ENCODE results near the gene RAI14. TPM values are rescaled to one million over a fixed set of nuclear protein-coding genes. Genes with fewer than 3 reads are reported as not detected.

RAI14 gene
- total and polyA plus RNA-seq, 2 donors (not counting 1 experiment from before 2014, with no cell fraction given): 98.7 to 125 TPM

- H4K20me1 ChIP-seq (ENCODE audit: control insufficient read depth, extremely low read depth, insufficient read depth, low read length): no peaks in the 10 kb centered on the region
- peaks cover 7% of the 10 kb centered on the region for H3K4me1 ChIP-seq (ENCODE audit: control insufficient read depth, extremely low read depth, insufficient read depth, low read length)
- peak in 1 of 2 donors; percentile 55 for DNase-seq (ENCODE audit: low read depth in 2 of 2)
- H3K27ac ChIP-seq (ENCODE audit: insufficient read depth, low read length): peak overlapping the region; percentile 4
- peaks cover 95% of the 10 kb centered on the region for H3K79me2 ChIP-seq (ENCODE audit: control insufficient read depth, insufficient read depth, low read length)
- no peaks in the 10 kb centered on the region for H3K27me3 ChIP-seq (ENCODE audit: control insufficient read depth, insufficient read depth, low read length)
- no peak overlapping the region for H2AFZ ChIP-seq (ENCODE audit: low read length)
- no peak for TF ChIP-seq EZH2 (IDR thresholded peaks at IDR 0.05; ENCODE audit: low read length, missing control alignments)
- TF ChIP-seq, protein P1, sequence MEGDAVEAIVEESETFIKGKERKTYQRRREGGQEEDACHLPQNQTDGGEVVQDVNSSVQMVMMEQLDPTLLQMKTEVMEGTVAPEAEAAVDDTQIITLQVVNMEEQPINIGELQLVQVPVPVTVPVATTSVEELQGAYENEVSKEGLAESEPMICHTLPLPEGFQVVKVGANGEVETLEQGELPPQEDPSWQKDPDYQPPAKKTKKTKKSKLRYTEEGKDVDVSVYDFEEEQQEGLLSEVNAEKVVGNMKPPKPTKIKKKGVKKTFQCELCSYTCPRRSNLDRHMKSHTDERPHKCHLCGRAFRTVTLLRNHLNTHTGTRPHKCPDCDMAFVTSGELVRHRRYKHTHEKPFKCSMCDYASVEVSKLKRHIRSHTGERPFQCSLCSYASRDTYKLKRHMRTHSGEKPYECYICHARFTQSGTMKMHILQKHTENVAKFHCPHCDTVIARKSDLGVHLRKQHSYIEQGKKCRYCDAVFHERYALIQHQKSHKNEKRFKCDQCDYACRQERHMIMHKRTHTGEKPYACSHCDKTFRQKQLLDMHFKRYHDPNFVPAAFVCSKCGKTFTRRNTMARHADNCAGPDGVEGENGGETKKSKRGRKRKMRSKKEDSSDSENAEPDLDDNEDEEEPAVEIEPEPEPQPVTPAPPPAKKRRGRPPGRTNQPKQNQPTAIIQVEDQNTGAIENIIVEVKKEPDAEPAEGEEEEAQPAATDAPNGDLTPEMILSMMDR (conservative IDR thresholded peaks at IDR 0.05 in 1 of 2, IDR thresholded peaks at IDR 0.05 in 1 of 2; ENCODE audit: low read depth in 1 of 2, low read length in 2 of 2): no peak
- H3K4me3 ChIP-seq (replicated peaks in 1 of 4; ENCODE audit: control extremely low read depth in 1 of 4, insufficient read depth in 1 of 4, low read depth in 3 of 4, low read length in 4 of 4): no peak overlapping the region
- peaks cover 4% of the 10 kb centered on the region for H3K36me3 ChIP-seq (ENCODE audit: control insufficient read depth, insufficient read depth, low read length)
- peak overlapping the region; percentile 18 for H3K4me2 ChIP-seq (ENCODE audit: extremely low read depth, insufficient read depth, low read length)
- H3K9ac ChIP-seq (ENCODE audit: insufficient read depth, low read length): no peak overlapping the region
- no peaks in the 10 kb centered on the region for H3K9me3 ChIP-seq (ENCODE audit: control insufficient read depth, insufficient read depth, low read depth, low read length)
Measured at GRCh38 chr5:34669931-34670516, 13.9 kb downstream of the RAI14 start.

DNA sequence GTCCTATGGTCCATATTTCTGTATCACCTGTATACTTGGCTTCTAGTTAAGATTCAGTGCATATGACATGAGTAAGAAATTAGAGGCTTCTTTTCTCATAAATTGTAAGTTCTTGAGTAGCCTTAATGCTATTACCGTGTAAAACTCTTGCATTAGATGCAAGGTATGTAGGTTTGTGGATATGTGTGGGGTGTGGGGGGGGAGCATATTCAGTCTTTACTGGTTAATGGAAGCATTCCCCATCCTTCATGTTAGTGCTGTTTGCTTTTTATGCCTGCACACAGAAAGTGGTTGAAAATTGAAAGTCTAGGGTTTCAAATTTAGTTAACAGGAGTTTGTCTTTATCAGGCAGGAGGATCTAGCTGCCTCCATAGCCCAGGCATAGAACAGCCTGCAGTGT, 16.1 kb downstream of the RAI14 start:
- no peaks in the 10 kb centered on the region for H3K36me3 ChIP-seq (ENCODE audit: control insufficient read depth, insufficient read depth, low read length)
- no peak overlapping the region for H3K4me3 ChIP-seq (replicated peaks in 1 of 4; ENCODE audit: control extremely low read depth in 1 of 4, insufficient read depth in 1 of 4, low read depth in 3 of 4, low read length in 4 of 4)
- H3K4me2 ChIP-seq (ENCODE audit: extremely low read depth, insufficient read depth, low read length): no peak overlapping the region
- H3K27ac ChIP-seq (ENCODE audit: insufficient read depth, low read length): peak overlapping the region; percentile 24
- peaks cover 12% of the 10 kb centered on the region for H3K4me1 ChIP-seq (ENCODE audit: control insufficient read depth, extremely low read depth, insufficient read depth, low read length)
- H3K9ac ChIP-seq (ENCODE audit: insufficient read depth, low read length): no peak overlapping the region
- H4K20me1 ChIP-seq (ENCODE audit: control insufficient read depth, extremely low read depth, insufficient read depth, low read length): no peaks in the 10 kb centered on the region
- H3K27me3 ChIP-seq (ENCODE audit: control insufficient read depth, insufficient read depth, low read length): no peaks in the 10 kb centered on the region
- no peak overlapping the region for H2AFZ ChIP-seq (ENCODE audit: low read length)
- no peaks in the 10 kb centered on the region for H3K9me3 ChIP-seq (ENCODE audit: control insufficient read depth, insufficient read depth, low read depth, low read length)
- peaks cover 95% of the 10 kb centered on the region for H3K79me2 ChIP-seq (ENCODE audit: control insufficient read depth, insufficient read depth, low read length)
- no peak for DNase-seq (ENCODE audit: low read depth in 2 of 2)
- no peak for TF ChIP-seq EZH2 (IDR thresholded peaks at IDR 0.05; ENCODE audit: low read length, missing control alignments)
- TF ChIP-seq, protein P1 (conservative IDR thresholded peaks at IDR 0.05 in 1 of 2, IDR thresholded peaks at IDR 0.05 in 1 of 2; ENCODE audit: low read depth in 1 of 2, low read length in 2 of 2): no peak

DNA sequence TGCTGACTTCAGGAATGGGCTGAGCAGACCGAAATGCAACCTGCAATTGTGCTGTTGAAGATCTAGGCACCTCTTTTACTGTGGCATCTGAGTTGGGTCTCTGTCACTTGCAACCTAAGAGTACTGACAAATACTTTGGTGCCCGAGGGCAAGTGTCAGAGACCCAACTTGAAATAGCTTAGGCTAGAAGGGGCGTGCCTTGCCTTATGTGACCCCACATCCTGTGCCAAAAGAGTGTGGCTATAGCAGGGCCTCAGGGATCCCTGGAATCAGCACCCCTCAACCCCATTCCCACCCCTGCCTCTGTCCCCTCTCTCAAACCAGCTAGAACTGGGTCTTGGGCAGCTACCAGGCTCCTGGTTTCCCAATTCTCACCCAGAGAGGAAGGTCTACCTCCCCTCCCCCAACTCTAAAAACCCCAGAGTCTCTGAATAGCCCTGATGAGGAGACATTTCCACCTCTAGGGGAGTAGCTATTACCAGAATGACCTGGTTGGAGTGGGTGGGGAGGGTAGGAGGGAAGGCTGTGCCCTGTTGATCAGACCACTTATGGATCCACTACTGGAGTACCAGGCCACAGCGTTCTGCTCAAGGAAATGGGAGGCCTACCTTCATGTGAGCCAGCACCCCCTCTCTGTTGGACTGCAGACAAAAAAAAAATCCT, 17.5 kb downstream of the RAI14 start:
- DNase-seq (ENCODE audit: low read depth in 2 of 2): no peak

More for the DNA sequence above, 17.5 kb downstream of the RAI14 start:
- no peak overlapping the region for H3K9ac ChIP-seq (ENCODE audit: insufficient read depth, low read length)
- H3K36me3 ChIP-seq (ENCODE audit: control insufficient read depth, insufficient read depth, low read length): no peaks in the 10 kb centered on the region
- TF ChIP-seq EZH2 (IDR thresholded peaks at IDR 0.05; ENCODE audit: low read length, missing control alignments): no peak
- TF ChIP-seq, protein P1 (conservative IDR thresholded peaks at IDR 0.05 in 1 of 2, IDR thresholded peaks at IDR 0.05 in 1 of 2; ENCODE audit: low read depth in 1 of 2, low read length in 2 of 2): no peak
- H3K79me2 ChIP-seq (ENCODE audit: control insufficient read depth, insufficient read depth, low read length): peaks cover 95% of the 10 kb centered on the region
- no peak overlapping the region for H3K4me3 ChIP-seq (replicated peaks in 1 of 4; ENCODE audit: control extremely low read depth in 1 of 4, insufficient read depth in 1 of 4, low read depth in 3 of 4, low read length in 4 of 4)
- peak overlapping the region; percentile 85 for H3K27ac ChIP-seq (ENCODE audit: insufficient read depth, low read length)
- no peaks in the 10 kb centered on the region for H4K20me1 ChIP-seq (ENCODE audit: control insufficient read depth, extremely low read depth, insufficient read depth, low read length)
- no peaks in the 10 kb centered on the region for H3K9me3 ChIP-seq (ENCODE audit: control insufficient read depth, insufficient read depth, low read depth, low read length)
- H2AFZ ChIP-seq (ENCODE audit: low read length): no peak overlapping the region
- H3K27me3 ChIP-seq (ENCODE audit: control insufficient read depth, insufficient read depth, low read length): no peaks in the 10 kb centered on the region
- H3K4me2 ChIP-seq (ENCODE audit: extremely low read depth, insufficient read depth, low read length): no peak overlapping the region
- peaks cover 13% of the 10 kb centered on the region for H3K4me1 ChIP-seq (ENCODE audit: control insufficient read depth, extremely low read depth, insufficient read depth, low read length)
